Measurements from ENCODE around the gene STOX2.

DNA sequence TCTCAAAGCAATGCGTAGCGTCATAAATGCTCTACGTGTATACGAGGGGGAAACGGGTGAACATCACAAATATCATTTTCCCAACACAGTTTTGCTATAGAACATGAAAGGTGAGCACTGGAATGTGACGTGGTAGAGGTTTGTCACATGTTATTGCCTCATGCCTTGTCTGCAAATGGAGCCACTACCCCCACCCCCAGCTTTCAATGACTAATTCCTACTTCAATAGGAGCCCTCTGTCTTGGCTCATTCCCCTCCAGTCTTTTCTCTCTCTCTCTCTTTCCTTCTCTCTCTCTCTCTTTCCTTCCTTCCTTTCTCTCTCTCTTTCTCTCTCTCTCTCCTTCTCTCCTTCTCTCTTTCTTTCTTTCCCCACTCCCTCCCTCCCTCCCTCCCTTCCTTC lies 127.0 kb downstream of the STOX2 start:
- no peak for TF ChIP-seq POLR2A (IDR thresholded peaks at IDR 0.05)
- TF ChIP-seq, protein P1, sequence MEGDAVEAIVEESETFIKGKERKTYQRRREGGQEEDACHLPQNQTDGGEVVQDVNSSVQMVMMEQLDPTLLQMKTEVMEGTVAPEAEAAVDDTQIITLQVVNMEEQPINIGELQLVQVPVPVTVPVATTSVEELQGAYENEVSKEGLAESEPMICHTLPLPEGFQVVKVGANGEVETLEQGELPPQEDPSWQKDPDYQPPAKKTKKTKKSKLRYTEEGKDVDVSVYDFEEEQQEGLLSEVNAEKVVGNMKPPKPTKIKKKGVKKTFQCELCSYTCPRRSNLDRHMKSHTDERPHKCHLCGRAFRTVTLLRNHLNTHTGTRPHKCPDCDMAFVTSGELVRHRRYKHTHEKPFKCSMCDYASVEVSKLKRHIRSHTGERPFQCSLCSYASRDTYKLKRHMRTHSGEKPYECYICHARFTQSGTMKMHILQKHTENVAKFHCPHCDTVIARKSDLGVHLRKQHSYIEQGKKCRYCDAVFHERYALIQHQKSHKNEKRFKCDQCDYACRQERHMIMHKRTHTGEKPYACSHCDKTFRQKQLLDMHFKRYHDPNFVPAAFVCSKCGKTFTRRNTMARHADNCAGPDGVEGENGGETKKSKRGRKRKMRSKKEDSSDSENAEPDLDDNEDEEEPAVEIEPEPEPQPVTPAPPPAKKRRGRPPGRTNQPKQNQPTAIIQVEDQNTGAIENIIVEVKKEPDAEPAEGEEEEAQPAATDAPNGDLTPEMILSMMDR (IDR thresholded peaks at IDR 0.05), result no peak

Data from Peyer's patch (tissue), 4 donors.